Measurements from ENCODE around the gene PICK1. TPM values are rescaled to one million over a fixed set of nuclear protein-coding genes. Genes with fewer than 3 reads are reported as not detected.

The PICK1 gene
- total RNA-seq, 1 experiment from 2014 or later = 21.3 TPM

DNA sequence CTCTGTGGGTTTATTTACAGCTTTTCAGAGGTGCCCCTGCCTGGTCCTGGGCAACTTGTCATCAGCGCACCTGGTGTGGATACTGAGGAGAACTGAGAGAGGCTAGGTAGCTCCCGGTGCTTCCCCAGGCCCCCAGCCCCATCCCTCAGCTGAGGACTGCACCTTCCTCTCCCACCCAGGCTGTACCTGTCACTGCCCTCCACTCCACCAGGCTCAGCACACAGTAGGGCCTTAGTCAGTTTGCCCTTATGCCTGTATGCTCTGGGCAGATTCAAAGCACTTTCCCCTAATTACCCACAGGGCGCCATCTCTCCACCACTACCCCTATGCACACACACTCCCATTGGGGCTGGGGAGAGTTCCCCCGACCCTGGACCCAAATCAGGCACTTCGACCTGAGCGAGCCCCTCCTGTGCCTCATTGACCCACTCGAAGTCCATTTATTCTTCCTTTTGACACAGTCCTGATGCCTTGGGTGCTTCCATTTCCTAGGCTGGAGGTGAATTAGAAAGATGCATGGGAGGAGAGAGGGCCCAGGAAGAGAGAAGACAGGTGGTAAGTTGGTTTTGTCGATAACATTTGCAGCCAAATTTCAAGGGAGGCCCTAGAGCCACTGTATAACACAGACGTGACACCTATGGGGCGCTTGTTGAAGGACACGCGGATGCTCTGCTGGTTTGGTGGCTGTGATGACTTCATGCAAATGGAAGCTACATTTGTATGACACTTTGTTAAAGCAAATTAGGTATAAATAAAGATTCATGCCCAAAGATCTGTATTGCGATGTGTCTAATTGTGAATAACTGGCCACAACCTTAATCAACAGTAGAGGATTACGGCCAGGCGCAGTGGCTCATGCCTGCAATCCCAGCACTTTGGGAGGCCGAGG is 13.8 kb upstream of the PICK1 start:
- POLR2A ChIA-PET = no interaction called here
- H3K27me3 ChIP-seq (ENCODE audit: control insufficient read depth, insufficient read depth, low read length) = no peaks in the 10 kb centered on the region
- no TSS peak for BruUV-seq (replicated peaks)
- ATAC-seq = no peak; the same call in 1 of the 2 replicates
- no peak overlapping the region for H3K4me3 ChIP-seq (ENCODE audit: low read depth in 2 of 2, low read length in 2 of 2)
- in situ Hi-C loops (cut with HindIII; ENCODE audit: low pct_unique_long_range_greater_than_20kb, low sequenced_read_pairs) (no loop called here), intact Hi-C loops (cut with micrococcal nuclease; ENCODE audit: unreplicated experiment) (no loop called here)
- TF ChIP-seq POLR2AphosphoS5 (IDR thresholded peaks at IDR 0.05; ENCODE audit: low read depth, low read length) = no peak
- TF ChIP-seq, protein P1, sequence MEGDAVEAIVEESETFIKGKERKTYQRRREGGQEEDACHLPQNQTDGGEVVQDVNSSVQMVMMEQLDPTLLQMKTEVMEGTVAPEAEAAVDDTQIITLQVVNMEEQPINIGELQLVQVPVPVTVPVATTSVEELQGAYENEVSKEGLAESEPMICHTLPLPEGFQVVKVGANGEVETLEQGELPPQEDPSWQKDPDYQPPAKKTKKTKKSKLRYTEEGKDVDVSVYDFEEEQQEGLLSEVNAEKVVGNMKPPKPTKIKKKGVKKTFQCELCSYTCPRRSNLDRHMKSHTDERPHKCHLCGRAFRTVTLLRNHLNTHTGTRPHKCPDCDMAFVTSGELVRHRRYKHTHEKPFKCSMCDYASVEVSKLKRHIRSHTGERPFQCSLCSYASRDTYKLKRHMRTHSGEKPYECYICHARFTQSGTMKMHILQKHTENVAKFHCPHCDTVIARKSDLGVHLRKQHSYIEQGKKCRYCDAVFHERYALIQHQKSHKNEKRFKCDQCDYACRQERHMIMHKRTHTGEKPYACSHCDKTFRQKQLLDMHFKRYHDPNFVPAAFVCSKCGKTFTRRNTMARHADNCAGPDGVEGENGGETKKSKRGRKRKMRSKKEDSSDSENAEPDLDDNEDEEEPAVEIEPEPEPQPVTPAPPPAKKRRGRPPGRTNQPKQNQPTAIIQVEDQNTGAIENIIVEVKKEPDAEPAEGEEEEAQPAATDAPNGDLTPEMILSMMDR (IDR thresholded peaks at IDR 0.05) = no peak
- no peak for TF ChIP-seq SIN3A (IDR thresholded peaks at IDR 0.05; ENCODE audit: borderline replicate concordance, insufficient read depth, low read depth, low read length)
- TF ChIP-seq TCF7L2 (IDR thresholded peaks at IDR 0.05; ENCODE audit: low read depth, low read length) = no peak
- TF ChIP-seq REST (IDR thresholded peaks at IDR 0.05; ENCODE audit: insufficient read depth in 1 of 2, low read depth in 2 of 2, low read length in 1 of 2) = no peak
- CTCF ChIA-PET = interaction anchor here (0.6 kb wide), 1 partner anchor 961 kb away, joined by 3 read pairs; no protein-coding TSS in a partner anchor
- no peak for DNase-seq (ENCODE audit: low read depth, low spot score)
- H3K36me3 ChIP-seq (ENCODE audit: control insufficient read depth, insufficient read depth, low read length) = no peaks in the 10 kb centered on the region
- H3K9me3 ChIP-seq (ENCODE audit: control insufficient read depth, insufficient read depth, low read depth, low read length) = no peaks in the 10 kb centered on the region
- H3K27ac ChIP-seq (ENCODE audit: low read length) = no peak overlapping the region
- H3K4me1 ChIP-seq (ENCODE audit: control insufficient read depth, insufficient read depth, low read length) = no peaks in the 10 kb centered on the region; the same call in 1 of the 2 replicates

- DNase-seq (ENCODE audit: low read depth, low spot score) = no peak
- TF ChIP-seq SIN3A (IDR thresholded peaks at IDR 0.05; ENCODE audit: borderline replicate concordance, insufficient read depth, low read depth, low read length) (no peak), POLR2AphosphoS5 (IDR thresholded peaks at IDR 0.05; ENCODE audit: low read depth, low read length) (no peak), TCF7L2 (IDR thresholded peaks at IDR 0.05; ENCODE audit: low read depth, low read length) (no peak), REST (IDR thresholded peaks at IDR 0.05; ENCODE audit: insufficient read depth in 1 of 2, low read depth in 2 of 2, low read length in 1 of 2) (no peak)
- TF ChIP-seq, protein P1 (IDR thresholded peaks at IDR 0.05) = no peak
- no TSS peak for BruUV-seq (replicated peaks)
- ATAC-seq = no peak
- no peaks in the 10 kb centered on the region for H3K9me3 ChIP-seq (ENCODE audit: control insufficient read depth, insufficient read depth, low read depth, low read length)
- no peaks in the 10 kb centered on the region for H3K4me1 ChIP-seq (ENCODE audit: control insufficient read depth, insufficient read depth, low read length)
- intact Hi-C loops (cut with micrococcal nuclease; ENCODE audit: unreplicated experiment) (no loop called here), in situ Hi-C loops (cut with HindIII; ENCODE audit: low pct_unique_long_range_greater_than_20kb, low sequenced_read_pairs) (no loop called here)
- no peak overlapping the region for H3K4me3 ChIP-seq (ENCODE audit: low read depth in 2 of 2, low read length in 2 of 2)
- CTCF ChIA-PET = no interaction called here
- no peak overlapping the region for H3K27ac ChIP-seq (ENCODE audit: low read length)
- POLR2A ChIA-PET = no interaction called here
- no peaks in the 10 kb centered on the region for H3K36me3 ChIP-seq (ENCODE audit: control insufficient read depth, insufficient read depth, low read length)
- no peaks in the 10 kb centered on the region for H3K27me3 ChIP-seq (ENCODE audit: control insufficient read depth, insufficient read depth, low read length)
Observed at GRCh38 chr22:38046070-38046748, 11.0 kb upstream of the PICK1 start.
